Raji (cell line): ENCODE data around the gene CADM3.

Experiments used
- POLR2A ChIP-seq: IDR thresholded peaks from 2 replicates; pipeline ENCODE4 v1.6.1; 2011; ENCODE audit warnings: low read depth, low read length, control low read depth; ENCODE audit not compliant: insufficient read depth

CADM3 gene

GRCh38 chr1:159187647-159188374 is 16.4 kb downstream of the CADM3 start:
- no peak for TF ChIP-seq POLR2A

- no peak for TF ChIP-seq POLR2A
Measured at GRCh38 chr1:159188375-159188788, 17.0 kb downstream of the CADM3 start.

- TF ChIP-seq POLR2A, result no peak
Measured at GRCh38 chr1:159190441-159190840, 19.0 kb downstream of the CADM3 start.

DNA sequence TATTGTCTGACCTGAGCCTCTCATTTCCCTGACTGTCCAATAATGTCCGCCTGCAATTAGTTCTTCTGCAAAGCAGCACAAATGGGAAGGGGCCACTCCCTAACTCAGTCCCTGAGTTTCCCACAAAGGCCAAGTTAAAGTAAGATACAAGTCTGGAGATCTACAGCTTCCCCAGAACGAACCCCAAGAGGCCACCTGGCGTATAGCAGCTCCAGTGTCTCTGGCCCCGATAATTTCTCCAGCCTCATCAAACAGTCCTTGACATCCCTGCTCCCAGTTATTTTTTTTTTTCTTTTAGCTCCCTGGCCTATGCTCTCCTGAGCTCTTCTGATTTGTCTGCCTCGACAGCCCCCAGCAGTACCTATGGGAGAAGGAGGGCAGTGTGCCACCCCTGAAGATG is 25.1 kb downstream of the CADM3 start:
- TF ChIP-seq POLR2A, result no peak

GRCh38 chr1:159197561-159198557 is 26.4 kb downstream of the CADM3 start:
- TF ChIP-seq POLR2A, result no peak

DNA sequence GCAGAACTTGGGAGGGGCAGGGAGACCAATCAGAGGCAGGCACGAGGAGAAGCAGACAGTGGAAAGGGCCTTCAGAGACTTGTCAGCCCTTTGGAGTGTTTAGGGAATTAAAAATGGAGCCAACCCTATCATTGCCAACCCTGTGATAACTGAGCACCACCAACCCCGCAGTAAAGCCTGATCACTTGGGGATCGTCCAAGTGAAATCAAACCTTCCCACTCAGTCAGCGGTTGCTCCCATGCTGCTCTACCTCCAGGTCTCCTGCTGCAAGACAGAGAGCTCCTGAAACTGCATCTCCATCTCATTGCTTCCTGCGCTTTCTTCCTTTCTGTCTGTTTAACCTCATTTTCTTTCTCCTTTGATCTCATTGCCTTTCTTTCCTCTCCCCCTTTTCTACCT is 28.5 kb downstream of the CADM3 start:
- no peak for TF ChIP-seq POLR2A

DNA sequence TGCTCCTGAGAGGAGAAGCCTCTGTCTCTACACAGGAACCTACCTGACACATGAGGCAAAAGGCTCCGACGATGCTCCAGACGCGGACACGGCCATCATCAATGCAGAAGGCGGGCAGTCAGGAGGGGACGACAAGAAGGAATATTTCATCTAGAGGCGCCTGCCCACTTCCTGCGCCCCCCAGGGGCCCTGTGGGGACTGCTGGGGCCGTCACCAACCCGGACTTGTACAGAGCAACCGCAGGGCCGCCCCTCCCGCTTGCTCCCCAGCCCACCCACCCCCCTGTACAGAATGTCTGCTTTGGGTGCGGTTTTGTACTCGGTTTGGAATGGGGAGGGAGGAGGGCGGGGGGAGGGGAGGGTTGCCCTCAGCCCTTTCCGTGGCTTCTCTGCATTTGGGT is 29.4 kb downstream of the CADM3 start:
- no peak for TF ChIP-seq POLR2A

DNA sequence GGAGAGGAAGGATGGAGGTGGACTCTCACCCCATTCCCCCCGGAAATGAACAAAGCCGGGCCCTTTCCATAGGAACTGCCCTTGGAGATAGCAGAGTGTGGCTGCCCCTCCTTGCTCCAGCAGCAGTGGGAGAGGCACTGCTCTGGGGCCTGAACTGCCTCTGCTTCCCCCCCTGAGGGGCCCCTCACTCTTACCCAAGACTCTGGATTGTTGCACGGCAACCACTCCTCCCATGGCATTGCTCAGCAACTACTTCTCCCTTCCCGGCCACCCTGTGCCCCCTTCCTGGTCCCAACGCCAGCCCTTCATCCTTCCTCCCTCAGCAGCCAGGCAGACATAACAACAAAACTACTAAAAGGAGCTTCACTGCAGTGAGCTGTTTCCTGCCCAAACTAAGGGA is 30.2 kb downstream of the CADM3 start:
- TF ChIP-seq POLR2A, result no peak

- no peak for TF ChIP-seq POLR2A
Measured at GRCh38 chr1:159203610-159204009, 32.2 kb downstream of the CADM3 start.

DNA sequence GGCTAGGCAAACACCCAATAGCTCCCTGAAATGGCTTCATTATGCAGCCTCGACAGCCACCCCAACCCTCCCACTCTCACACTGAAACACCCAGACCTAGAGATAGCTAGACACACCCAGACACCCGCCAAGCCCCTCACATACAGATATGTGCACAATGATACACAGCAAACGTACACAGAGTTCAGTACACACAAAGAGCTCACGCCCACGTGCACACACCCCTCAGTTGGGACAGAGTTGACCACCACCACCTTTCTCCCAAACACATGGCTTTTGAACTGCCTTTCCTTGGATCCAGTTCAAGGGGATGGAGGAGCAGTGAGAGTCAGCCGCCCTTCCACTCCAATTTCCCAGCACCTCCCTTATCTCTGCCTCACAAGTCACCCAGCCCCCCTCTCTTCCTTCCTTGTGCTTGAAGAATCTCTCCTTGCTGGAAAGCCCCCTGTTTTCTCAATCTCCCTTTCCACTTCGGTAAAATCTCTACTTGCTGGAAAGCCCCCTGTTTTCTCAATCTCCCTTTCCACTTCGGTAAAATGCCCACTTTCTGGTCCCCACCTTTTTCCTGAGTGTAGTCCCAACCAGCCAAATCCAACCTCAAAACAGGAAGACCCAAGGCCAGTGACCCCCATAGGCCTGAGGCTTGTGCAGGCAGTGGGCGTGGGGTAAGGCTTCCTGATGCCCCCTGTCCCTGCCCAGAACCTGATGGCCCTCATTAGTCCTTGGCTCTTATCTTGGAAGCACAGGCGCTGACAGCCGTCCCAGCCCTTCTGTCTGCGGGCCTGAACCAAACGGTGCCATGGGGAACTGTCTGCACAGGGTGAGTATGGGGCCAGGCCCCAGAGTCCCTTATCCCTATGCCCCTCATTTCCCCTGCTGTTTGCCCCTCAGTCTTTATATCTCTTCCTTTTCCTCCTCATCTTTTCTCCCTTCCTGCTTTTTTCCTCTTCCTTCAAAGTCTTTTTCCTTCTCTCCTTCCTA is 33.0 kb downstream of the CADM3 start, which contains the start of gene ACKR1:
TSS of gene ACKR1 (plus strand) at position 715 of the 981 bp plus-strand sequence. CDS start at position 800, 85 bp downstream.
- TF ChIP-seq POLR2A, result no peak

GRCh38 chr1:159205225-159205624 is 33.8 kb downstream of the CADM3 start:
- TF ChIP-seq POLR2A, result no peak

GRCh38 chr1:159206110-159206509 is 34.7 kb downstream of the CADM3 start:
- TF ChIP-seq POLR2A, result no peak

- no peak for TF ChIP-seq POLR2A
Measured at GRCh38 chr1:159207080-159207479, 35.7 kb downstream of the CADM3 start.

- TF ChIP-seq POLR2A, result no peak
Measured at GRCh38 chr1:159207774-159208173, 36.4 kb downstream of the CADM3 start.
